Endothelial cell of hepatic sinusoid (primary cell): ENCODE data around the gene OPN4.

ENCODE experiments used
- in situ Hi-C: cut with HindIII; loops from 2 replicates; pipeline ENCODE4 v1.10.0; 2017; ENCODE audit warnings: low sequenced_read_pairs

Gene OPN4

GRCh38 chr10:86647773-86648703 is 6.3 kb upstream of the OPN4 start:
- in situ Hi-C loops, result no loop called here

- in situ Hi-C loops, result no loop called here
These were observed 5.5 kb upstream of the OPN4 start for GRCh38 chr10:86648704-86649427.

- in situ Hi-C loops, result no loop called here
These were observed 4.7 kb upstream of the OPN4 start for GRCh38 chr10:86649471-86650150.

- in situ Hi-C loops, result no loop called here
These were observed 4.2 kb upstream of the OPN4 start for GRCh38 chr10:86650151-86650550.

GRCh38 chr10:86651021-86651471 is 3.3 kb upstream of the OPN4 start:
- in situ Hi-C loops, result no loop called here

GRCh38 chr10:86651631-86652331 is 2.6 kb upstream of the OPN4 start:
- in situ Hi-C loops, result no loop called here

- in situ Hi-C loops, result no loop called here
These were observed 1.8 kb upstream of the OPN4 start for GRCh38 chr10:86652361-86653202.

GRCh38 chr10:86653379-86653778 is 968 bp upstream of the OPN4 start:
- in situ Hi-C loops, result no loop called here

- in situ Hi-C loops, result no loop called here
These were observed 360 bp upstream of the OPN4 start for GRCh38 chr10:86653987-86654386.

- in situ Hi-C loops, result no loop called here
These were observed 810 bp downstream of the OPN4 start for GRCh38 chr10:86655173-86655540.

- in situ Hi-C loops, result no loop called here
These were observed 1.2 kb downstream of the OPN4 start for GRCh38 chr10:86655596-86655995.

GRCh38 chr10:86657011-86657395 is 2.7 kb downstream of the OPN4 start:
- in situ Hi-C loops, result no loop called here

- in situ Hi-C loops, result no loop called here
These were observed 3.2 kb downstream of the OPN4 start for GRCh38 chr10:86657396-86658011.

GRCh38 chr10:86658261-86658741 is 4.0 kb downstream of the OPN4 start:
- in situ Hi-C loops, result no loop called here

- in situ Hi-C loops, result no loop called here
These were observed 4.4 kb downstream of the OPN4 start for GRCh38 chr10:86658751-86659150.

GRCh38 chr10:86659161-86659691 is 4.9 kb downstream of the OPN4 start:
- in situ Hi-C loops, result no loop called here

GRCh38 chr10:86659721-86660453 is 5.5 kb downstream of the OPN4 start:
- in situ Hi-C loops, result no loop called here
